SU-DHL-6 (cell line): Measurements from ENCODE around the gene PTPRG.

Source experiments
- CTCF ChIP-seq: fragments of 200-600 bp; sonication (generic); IDR thresholded peaks from one replicate; pipeline ENCODE4 v1.5.1; 2017; ENCODE audit warnings: antibody characterized with exemption, mild to moderate bottlenecking, low read length, moderate library complexity; ENCODE audit not compliant: insufficient read depth, poor library complexity, severe bottlenecking
- EZH2phosphoT487 ChIP-seq: fragments of 200-600 bp; sonication (generic), shearing (Covaris generic); conservative IDR thresholded peaks from 2 replicates; pipeline ENCODE4 v1.6.1; 2018; ENCODE audit warnings: mild to moderate bottlenecking, antibody characterized with exemption, low read length, moderate library complexity, mixed read lengths

DNA sequence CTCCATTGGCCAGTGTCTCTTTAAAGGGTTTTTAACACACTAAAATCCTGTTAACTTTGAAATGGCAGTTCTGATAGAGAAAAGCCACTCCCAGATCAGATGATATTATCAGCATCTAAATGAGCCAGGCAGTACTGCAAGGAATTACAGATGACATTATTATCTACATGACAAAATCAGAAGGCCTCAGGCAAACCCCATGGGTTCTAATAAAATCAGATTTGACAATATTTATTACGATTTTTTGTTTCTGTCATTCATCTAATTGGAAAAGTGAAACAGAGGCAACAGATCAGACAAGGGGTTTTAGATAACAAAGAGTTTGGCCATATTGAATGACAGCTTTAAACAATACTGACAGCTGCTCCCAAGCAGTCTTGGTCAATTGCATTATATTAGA, 699.3 kb downstream of the PTPRG start:
- TF ChIP-seq CTCF: no peak
- TF ChIP-seq EZH2phosphoT487: no peak
